Measurements from ENCODE around the gene PLCD1.
"Not testable (repeated sequence)": the region's sequence is repeated elsewhere in the genome, so short reads cannot be mapped to it uniquely, and the experiment has no call there.

The PLCD1 gene

DNA sequence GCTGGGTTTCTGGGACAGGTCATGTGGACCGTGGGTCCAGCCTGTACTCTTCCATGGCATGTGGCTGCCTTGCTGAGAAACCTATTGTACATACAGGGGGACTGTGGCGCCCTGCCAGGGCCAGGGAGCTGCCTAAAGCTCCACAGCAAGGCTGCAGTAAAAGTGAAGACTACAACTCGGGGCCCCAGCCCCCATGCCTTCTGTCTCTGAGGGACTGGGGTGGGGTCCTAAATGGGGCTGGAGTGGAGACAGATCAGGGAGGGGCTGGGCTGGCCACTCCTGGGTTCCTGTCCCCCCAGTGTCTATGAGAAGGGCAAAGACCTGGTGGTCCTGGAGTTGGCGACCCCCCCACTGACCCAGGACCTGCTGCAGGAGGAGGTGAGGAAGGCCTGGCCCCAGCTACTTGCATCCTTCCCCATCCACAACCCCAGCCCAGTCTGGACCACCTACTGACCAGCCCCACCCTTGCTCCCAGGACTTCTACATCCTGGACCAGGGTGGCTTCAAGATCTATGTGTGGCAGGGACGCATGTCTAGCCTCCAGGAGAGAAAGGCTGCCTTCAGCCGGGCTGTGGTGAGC, 31.6 kb downstream of the PLCD1 start:
- DNase-seq = no peak

DNA sequence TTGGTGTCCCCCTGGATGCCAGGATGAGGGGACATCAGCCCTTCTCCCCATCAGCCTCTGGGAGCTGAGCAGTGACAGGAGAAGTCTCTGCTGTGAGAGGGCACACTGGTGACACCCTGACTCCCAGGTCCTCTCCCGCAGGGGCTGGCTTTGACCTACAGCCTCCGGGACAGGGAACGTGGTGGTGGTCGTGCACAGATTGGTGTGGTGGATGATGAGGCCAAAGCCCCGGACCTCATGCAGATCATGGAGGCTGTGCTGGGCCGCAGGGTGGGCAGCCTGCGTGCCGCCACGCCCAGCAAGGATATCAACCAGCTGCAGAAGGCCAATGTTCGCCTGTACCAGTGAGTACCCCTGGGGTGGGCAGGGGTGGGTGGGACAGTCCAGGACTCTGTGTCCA, 32.1 kb downstream of the PLCD1 start:
- DNase-seq = no peak

- peak; percentile 89 for DNase-seq
Measured at GRCh38 chr3:37996785-37997301, 32.6 kb downstream of the PLCD1 start.

DNA sequence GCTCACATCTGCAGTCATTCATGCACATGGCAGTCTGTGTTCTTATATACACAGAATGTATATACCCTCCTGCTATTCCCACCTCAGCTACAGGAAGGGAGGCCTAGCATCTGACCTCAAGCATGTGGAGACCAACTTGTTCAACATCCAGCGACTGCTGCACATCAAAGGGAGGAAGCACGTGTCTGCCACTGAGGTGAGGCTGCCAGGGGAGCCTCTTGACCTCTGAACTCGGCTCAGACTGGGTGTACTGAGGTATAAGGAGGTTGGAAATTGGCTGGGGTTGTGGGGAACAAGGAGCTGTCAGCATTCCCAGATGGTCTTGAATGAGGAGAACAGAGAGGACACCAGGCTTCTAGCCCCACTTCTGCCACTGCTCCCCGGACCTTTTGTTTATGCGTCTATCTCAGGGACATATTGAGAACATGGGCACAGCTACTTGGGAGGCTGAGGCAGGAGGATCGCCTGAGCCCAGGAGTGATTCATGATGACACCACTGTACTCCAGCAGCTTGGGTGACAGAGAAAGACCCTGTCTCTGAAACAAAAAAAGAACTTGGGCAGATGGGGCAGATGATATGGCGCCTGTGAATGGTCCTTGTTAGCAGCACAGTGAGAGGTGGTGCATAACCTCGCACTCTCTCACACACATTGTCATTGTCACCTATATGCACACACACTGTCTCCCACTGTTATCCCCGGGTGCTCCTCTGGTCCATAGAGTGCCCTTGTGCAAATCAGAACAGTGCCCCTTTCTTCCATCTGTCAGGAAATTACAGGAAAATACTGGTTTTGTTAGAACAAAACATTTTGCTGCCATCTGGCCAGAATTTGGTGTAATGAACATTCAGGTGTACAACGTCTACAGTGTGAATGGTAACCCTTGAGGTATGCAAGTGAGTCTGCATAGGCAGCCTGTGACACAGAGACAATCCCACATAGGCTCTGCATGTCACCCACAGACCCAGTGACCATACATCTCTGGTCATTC, 33.5 kb downstream of the PLCD1 start:
- DNase-seq = peak; percentile 53

DNA sequence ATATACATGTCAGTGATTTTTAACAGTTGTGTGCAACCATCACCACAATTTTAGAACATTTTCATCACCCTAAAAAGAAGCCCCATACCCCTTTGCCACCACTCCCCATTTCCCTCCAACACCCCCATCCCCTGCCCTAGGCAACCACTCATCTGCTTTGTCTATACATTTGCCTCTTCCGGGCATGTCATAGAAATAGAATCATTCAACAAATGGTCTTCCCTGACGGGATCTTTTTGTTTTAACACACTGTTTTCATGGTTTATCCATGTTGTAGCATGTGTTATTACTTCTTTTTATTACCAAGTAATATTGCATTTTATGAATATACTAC, 34.8 kb downstream of the PLCD1 start:
- no peak for DNase-seq

GRCh38 chr3:37993820-37994638, 35.4 kb downstream of the PLCD1 start:
- peak; percentile 74 for DNase-seq

DNA sequence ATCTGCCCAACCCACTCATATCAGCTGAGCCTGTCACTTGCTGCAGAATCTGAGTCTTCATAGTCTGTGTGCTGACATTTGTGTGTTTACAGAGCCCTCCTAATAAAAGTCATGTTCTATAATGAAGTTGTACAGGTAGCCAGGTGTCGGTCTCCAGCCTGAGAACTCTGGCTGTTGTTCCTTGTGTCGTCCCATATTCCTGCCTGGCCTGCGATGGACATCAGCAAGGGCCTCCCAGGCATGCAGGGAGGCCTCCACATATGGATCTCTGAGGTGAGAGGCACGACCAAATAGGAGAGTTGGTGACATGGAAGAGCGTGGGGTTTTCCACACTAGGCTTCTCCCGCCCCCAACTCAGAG, 36.0 kb downstream of the PLCD1 start:
- no peak for DNase-seq

- no peak for DNase-seq
Measured at GRCh38 chr3:37993067-37993455, 36.4 kb downstream of the PLCD1 start.

DNA sequence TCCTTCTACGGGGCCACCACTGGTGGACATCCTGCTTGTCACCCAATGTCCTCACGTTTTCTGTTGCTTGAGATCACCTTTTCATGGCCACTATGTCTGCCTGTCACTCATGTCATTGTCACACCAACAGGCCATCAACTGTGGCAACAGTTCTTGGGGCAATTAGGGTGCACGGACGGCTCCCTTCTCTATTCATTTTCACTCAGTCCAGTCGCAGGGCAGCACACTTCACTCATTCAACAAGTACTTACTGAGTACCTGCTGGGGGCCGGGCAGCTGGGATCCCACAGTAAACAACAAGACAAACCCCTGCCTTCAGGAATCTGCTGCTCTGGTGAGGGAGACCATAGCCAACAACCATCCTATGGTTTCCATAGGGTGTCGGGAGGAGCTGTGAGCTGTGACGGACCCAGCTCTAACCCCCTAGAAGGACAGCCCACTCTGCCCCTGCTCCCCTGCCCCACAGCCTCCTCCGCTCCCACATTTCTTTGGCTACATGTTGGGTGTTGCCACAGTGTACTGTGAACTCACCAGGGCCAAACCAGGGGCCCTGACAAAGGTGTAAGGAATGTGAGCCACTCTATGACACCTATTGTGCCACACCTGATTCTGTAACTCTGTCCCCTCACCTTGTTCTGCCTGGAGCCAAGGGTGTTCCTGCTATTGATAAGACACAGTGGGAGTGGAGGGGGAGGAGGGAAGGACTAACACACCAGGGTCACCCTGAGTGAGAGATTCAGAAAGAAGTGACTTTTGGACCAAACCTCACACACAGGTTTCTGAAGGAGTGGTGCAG, 37.0 kb downstream of the PLCD1 start:
- no peak for DNase-seq

GRCh38 chr3:37991823-37992222, 37.6 kb downstream of the PLCD1 start:
- no peak for DNase-seq

- no peak for DNase-seq
Measured at GRCh38 chr3:37991109-37991508, 38.3 kb downstream of the PLCD1 start.

- no peak for DNase-seq
Measured at GRCh38 chr3:37990527-37990926, 38.9 kb downstream of the PLCD1 start, which contains the start of gene VILL. Gene VILL (plus strand): TSS chr3:37990786. CDS start chr3:37993673, 2,887 bp downstream.

DNA sequence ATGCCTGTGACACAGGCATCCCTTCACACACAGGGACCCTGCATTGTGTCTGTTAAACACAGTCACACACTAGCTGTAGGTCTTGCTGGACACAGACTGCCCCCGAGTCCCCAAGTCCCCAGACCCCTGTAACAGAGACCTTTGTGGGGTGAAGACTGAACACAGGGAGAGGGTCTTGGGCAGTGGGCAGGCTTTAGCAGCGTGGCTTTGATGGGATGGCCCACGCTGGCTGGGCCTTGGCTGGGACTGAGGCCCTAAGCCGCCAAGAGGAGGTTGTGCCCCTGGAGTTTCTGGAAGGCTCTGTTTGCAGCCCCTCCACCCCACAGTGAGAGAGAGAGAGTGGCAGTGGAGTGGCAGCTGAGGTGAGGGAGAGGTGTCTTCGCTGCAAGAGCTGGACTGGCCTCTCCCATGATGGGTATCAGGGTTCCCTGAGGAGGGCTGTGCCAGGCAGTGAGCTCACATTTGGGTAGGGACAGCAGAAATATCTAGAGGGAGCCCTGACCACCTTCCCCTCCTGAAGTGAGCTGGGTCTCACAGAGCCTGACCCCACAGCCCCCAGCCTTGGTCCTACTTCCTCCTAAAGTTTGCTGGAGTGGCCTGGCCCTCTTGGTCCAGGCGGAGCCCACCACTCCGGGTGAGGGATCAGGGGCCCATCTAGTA, 39.5 kb downstream of the PLCD1 start:
- no peak for DNase-seq

GRCh38 chr3:37988931-37989525, 40.4 kb downstream of the PLCD1 start:
- DNase-seq = no peak

DNA sequence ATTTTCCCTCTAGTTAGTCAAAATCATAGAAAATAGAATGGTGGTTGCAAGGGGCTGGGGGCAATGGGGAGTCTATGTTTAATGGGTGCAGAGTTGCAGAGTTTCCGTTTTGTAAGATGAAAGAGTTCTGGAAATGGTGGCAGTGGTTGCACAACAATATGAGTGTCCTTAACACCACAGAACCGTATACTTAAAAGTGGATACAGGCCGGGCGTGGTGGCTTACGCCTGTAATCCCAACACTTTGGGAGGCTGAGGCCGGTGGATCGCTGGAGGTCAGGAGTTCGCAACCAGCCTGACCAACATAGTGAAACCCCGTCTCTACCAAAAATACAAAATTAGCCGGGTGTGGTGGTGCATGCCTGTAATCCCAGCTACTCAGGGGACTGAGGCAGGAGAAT, 41.1 kb downstream of the PLCD1 start:
- DNase-seq = not testable (repeated sequence)

- no peak for DNase-seq
Measured at GRCh38 chr3:37987751-37988179, 41.7 kb downstream of the PLCD1 start.

DNA sequence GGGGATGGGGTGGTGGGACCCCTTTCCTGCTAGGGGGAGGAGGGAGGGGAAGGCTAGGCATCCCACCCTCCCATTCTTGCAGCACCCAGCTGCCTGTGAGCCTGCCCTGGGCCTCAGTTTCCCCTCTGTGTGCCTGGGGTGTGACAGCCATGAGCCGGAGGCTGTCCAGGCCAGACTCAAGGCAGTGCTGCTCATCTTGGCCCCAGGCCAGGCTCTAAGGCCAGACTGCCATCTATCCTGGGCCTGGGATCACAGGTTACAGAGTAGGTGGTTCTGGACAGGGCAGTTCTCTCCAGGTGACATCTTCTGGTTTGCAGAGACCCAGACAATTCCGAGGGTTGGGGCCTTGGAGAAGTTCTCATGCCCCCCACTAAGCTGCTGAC, 42.1 kb downstream of the PLCD1 start:
- DNase-seq = no peak

DNA sequence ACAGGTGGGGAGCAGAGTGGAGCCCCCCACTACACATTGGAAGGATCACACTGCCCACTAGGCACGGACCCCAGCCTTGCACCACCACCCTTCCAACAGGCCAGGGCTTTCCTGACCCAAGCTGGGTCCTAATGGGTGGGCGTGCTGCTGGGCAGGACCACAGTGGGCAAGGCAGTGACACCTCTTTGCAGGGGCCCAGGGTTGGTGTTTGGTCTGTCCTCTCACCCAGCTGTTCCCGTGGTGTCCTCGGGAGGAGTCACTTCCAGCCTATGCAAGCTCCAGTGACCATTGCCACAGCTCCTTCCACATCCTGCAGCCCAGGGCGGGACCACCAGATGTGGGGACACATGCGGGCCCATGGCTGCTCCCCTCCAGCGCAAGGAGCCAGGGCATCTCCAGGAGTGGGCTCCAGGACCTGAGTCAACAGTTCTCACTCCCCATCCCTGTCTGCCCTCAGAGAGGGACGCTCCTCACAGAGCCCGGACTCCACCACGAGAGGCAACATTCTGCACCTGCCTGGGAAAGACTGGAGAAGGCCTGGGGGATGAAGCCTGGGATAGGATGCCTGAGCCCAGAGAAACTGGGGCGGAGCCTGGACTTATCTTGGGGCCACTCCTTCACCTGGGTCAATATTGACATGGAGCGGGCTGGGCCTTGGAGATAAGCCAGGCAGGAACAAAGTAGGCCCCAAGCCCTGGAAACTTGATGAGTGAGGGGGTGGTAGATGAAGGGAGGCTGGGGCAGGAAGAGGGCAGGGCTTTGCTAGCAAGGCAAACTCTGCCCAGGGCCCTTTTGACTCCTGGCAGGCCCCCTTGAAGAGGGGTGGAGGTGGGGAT, 42.7 kb downstream of the PLCD1 start:
- no peak for DNase-seq

- no peak for DNase-seq
Measured at GRCh38 chr3:37985637-37986320, 43.7 kb downstream of the PLCD1 start.

GRCh38 chr3:37984596-37984995, 44.8 kb downstream of the PLCD1 start:
- DNase-seq = no peak
